Measurements from ENCODE around the gene IGFBP3. TPM values are rescaled to one million over a fixed set of nuclear protein-coding genes. Genes with fewer than 3 reads are reported as not detected.

The IGFBP3 gene
- total RNA-seq, 4 donors from 2014 or later, result 60.6 to 187 (median 104) TPM

DNA sequence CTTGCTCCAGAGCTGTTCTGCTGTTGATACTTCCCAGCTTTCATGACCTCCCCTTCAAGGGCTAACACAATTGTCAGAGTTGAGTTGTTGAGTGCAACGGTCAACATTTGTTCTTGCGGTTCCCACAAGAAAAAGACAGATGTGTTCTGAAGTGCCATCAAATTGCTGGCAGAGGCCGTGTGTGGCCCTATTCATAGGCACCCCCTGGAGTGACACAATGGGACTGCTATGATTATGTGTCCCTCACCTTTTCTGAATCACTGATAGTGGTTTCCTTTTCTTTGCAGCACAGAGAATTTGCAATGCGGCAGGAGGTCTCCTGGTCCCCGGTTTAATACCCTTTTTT lies 38.6 kb downstream of the IGFBP3 start:
- WGBS, result 77% methylated on average over 5 of the region's 5 CpGs
- Histone ChIP-seq H3K4me1 (no peaks in the 10 kb centered on the region), H3K36me3 (no peaks in the 10 kb centered on the region), H3K9me3 (peaks cover 0 to 22% (median 15%) of the 10 kb centered on the region in 4 donors), H3K4me3 (no peak overlapping the region), H3K27ac (replicated peaks in 1 of 4) (no peak overlapping the region), H3K27me3 (peaks cover 0 to 45% (median 0%) of the 10 kb centered on the region in 4 donors)
- DNase-seq (ENCODE audit: extremely low spot score), result peak; percentile 34
- intact Hi-C loops (cut with DNase I), result no loop called here
- TF ChIP-seq POLR2AphosphoS5 (IDR thresholded peaks at IDR 0.05) (no peak), CTCF (IDR thresholded peaks at IDR 0.05) (no peak), POLR2A (IDR thresholded peaks at IDR 0.05; ENCODE audit: low read depth) (no peak), EP300 (IDR thresholded peaks at IDR 0.05) (no peak)

- H3K9me3 ChIP-seq, result peaks cover 0 to 24% (median 15%) of the 10 kb centered on the region in 4 donors
- H3K36me3 ChIP-seq, result no peaks in the 10 kb centered on the region
- peak; percentile 55 for DNase-seq (ENCODE audit: extremely low spot score)
- intact Hi-C loops (cut with DNase I), result no loop called here
- TF ChIP-seq POLR2AphosphoS5 (IDR thresholded peaks at IDR 0.05) (no peak), EP300 (IDR thresholded peaks at IDR 0.05) (no peak), CTCF (IDR thresholded peaks at IDR 0.05) (no peak), POLR2A (IDR thresholded peaks at IDR 0.05; ENCODE audit: low read depth) (no peak)
- H3K27me3 ChIP-seq, result peaks cover 0 to 40% (median 0%) of the 10 kb centered on the region in 4 donors
- H3K4me3 ChIP-seq, result no peak overlapping the region
- WGBS, result 69% methylated on average over 12 of the region's 12 CpGs
- no peak overlapping the region for H3K27ac ChIP-seq (replicated peaks in 1 of 4)
- H3K4me1 ChIP-seq, result no peaks in the 10 kb centered on the region
Observed at GRCh38 chr7:45881759-45882464, 39.2 kb downstream of the IGFBP3 start.

GRCh38 chr7:45881280-45881758 lies 39.8 kb downstream of the IGFBP3 start:
- intact Hi-C loops (cut with DNase I), result no loop called here
- H3K27me3 ChIP-seq, result peaks cover 0 to 35% (median 0%) of the 10 kb centered on the region in 4 donors
- no peak overlapping the region for H3K4me3 ChIP-seq
- peak; percentile 90 for DNase-seq (ENCODE audit: extremely low spot score)
- H3K9me3 ChIP-seq, result peaks cover 0 to 24% (median 15%) of the 10 kb centered on the region in 4 donors
- TF ChIP-seq POLR2AphosphoS5 (IDR thresholded peaks at IDR 0.05), result no peak
- no peak for TF ChIP-seq CTCF (IDR thresholded peaks at IDR 0.05)
- WGBS, result 89% methylated on average over 9 of the region's 9 CpGs
- H3K4me1 ChIP-seq, result no peaks in the 10 kb centered on the region
- no peak overlapping the region for H3K27ac ChIP-seq (replicated peaks in 1 of 4)
- no peaks in the 10 kb centered on the region for H3K36me3 ChIP-seq

DNA sequence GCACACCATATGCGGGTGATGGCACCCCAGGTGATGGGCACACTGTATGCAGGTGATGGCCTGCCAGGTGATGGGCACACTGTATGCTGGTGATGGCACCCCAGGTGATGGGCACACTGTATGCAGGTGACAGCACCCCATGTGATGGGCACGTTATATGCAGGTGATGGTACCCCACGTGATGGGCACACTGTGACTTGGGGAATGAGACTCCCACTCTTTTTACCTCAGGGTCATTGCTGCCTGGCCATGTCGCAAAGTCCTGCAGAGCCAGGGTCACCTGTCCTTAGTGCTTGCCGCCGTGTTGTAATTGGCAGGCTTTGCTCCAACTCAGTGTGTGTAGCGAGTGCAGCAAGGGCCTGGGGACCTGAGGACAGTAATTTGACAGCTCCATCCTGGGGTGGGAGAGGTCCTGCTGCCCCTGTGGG lies 40.6 kb downstream of the IGFBP3 start:
- 86% methylated on average over 6 of the region's 7 CpGs for WGBS
- intact Hi-C loops (cut with DNase I), result no loop called here
- TF ChIP-seq POLR2A (IDR thresholded peaks at IDR 0.05; ENCODE audit: low read depth), result no peak

DNA sequence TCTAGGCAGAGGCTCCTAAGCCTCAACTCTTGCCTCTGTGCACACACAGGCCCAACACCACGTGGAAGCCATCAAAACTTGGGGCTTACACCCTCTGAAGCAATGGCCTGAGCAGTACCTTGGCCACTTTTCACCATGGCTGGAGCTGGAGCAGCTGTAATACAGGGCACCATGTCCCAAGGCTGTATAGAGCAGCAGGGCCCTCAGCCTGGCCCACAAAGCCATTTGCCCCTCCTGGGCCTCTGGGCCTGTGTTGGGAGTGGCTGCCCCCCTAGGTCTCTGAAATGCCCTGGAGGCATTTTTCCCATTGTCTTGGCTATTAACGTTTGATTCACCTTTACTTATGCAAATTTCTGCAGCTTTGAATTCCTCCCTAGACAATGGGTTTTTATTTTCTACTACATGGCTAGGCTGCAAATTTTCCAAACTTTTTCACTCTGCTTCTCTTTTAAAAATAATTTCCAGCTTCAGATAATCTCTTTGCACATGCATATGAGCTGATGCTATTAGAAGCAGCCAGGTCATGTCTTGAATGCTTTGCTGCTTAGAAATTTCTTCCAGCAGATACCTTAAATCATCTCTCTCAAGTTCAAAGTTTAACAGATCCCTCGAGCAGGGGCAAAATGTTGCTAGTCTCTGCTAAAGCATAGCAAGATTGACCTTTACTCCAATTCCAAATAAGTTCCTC lies 42.5 kb downstream of the IGFBP3 start:
- Histone ChIP-seq H3K27ac (replicated peaks in 1 of 4) (no peak overlapping the region), H3K9me3 (peaks cover 0 to 24% (median 15%) of the 10 kb centered on the region in 4 donors), H3K36me3 (no peaks in the 10 kb centered on the region), H3K27me3 (peaks cover 0 to 13% (median 0%) of the 10 kb centered on the region in 4 donors), H3K4me3 (no peak overlapping the region), H3K4me1 (no peaks in the 10 kb centered on the region)
- DNase-seq (ENCODE audit: extremely low spot score), result no peak
- 61% methylated on average over 3 of the region's 3 CpGs for WGBS
- TF ChIP-seq POLR2AphosphoS5 (IDR thresholded peaks at IDR 0.05), result no peak
- no peak for TF ChIP-seq EP300 (IDR thresholded peaks at IDR 0.05)
- no peak for TF ChIP-seq CTCF (IDR thresholded peaks at IDR 0.05)
- no peak for TF ChIP-seq POLR2A (IDR thresholded peaks at IDR 0.05; ENCODE audit: low read depth)
- intact Hi-C loops (cut with DNase I), result no loop called here

More for the DNA sequence above, 40.6 kb downstream of the IGFBP3 start:
- no peak overlapping the region for H3K27ac ChIP-seq (replicated peaks in 1 of 4)
- H3K36me3 ChIP-seq, result no peaks in the 10 kb centered on the region
- H3K4me3 ChIP-seq, result no peak overlapping the region
- peak; percentile 45 for DNase-seq (ENCODE audit: extremely low spot score)
- peaks cover 0 to 24% (median 15%) of the 10 kb centered on the region in 4 donors for H3K9me3 ChIP-seq
- no peaks in the 10 kb centered on the region for H3K4me1 ChIP-seq
- H3K27me3 ChIP-seq, result peaks cover 0 to 28% (median 0%) of the 10 kb centered on the region in 4 donors

All from esophagus muscularis mucosa (tissue), 4 donors.